Lower leg skin (tissue), 4 donors: ENCODE results near the gene VSNL1. TPM values are rescaled to one million over a fixed set of nuclear protein-coding genes. Genes with fewer than 3 reads are reported as not detected.

Experiments used
- DNase-seq, 2 donors: peaks; one replicate each; pipeline ENCODE4 v3.0.0-alpha.2; 2019; ENCODE audit warnings: low spot score in 2 of 2
- H3K4me3 ChIP-seq: fragments of 200-600 bp; sonication (generic); 2 replicates; pipeline ENCODE4 v1.5.1; 2017; ENCODE audit warnings: mild to moderate bottlenecking, low read depth; ENCODE audit not compliant: poor library complexity, severe bottlenecking
- CTCF ChIP-seq, 3 donors: fragments of 450-650 bp; IDR thresholded peaks; one replicate each; pipeline ENCODE4 v1.5.1; 2016; ENCODE audit warnings: antibody characterized with exemption in 3 of 3, mild to moderate bottlenecking in 3 of 3, moderate library complexity in 2 of 3
- POLR2A ChIP-seq, 2 donors: fragments of 450-650 bp; IDR thresholded peaks; one replicate each; pipeline ENCODE4 v1.6.1; 2016 to 2017; ENCODE audit warnings: antibody characterized with exemption in 2 of 2, mild to moderate bottlenecking in 1 of 2, moderate library complexity in 1 of 2
- WGBS, 2 donors: methylation state at CpG; one replicate each; pipeline ENCODE4 v1.1.5; 2018; 5-methylcytosine and 5-hydroxymethylcytosine counted together
- intact Hi-C: fragments of 100-400 bp; cut with DNase I; formaldehyde crosslinking; loops from one replicate; pipeline ENCODE4 v1.15.0; 2023; ENCODE audit warnings: low total_unique reads
- total RNA-seq, 4 donors: library from RNA; depleted of rRNA; stranded (reverse); fragments of >200 nt; gene quantifications; one replicate each; pipeline ENCODE4 v1.1.0, GENCODE V29; 2016

The VSNL1 gene
- total RNA-seq, 4 donors from 2014 or later: 4.9 to 17.7 (median 9.5) TPM

DNA sequence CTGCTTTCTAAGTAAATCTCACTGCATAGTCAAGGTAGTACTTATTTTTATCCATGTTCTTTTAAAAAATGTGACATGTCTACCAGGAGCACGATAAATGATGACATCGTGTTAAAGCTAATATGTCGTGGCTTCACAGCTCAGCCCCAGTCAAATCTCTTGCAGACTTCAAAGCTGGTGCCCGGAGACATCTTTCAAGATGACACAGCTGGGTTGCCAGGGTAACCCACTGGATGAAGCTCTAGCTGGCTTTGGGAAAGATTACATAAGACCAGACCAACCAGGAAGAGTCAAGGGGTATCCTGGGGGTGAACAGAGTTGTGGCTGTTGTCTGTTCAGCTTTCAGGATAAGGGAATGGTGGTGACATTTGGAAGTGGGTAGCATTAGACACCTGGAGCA, 67.8 kb downstream of the VSNL1 start:
- intact Hi-C loops: no loop called here
- WGBS, 2 donors: 58 to 61% methylated on average over 4 of the region's 4 CpGs
- peak in 1 of 2 donors; percentile 28 for DNase-seq
- H3K4me3 ChIP-seq: no peak overlapping the region
- TF ChIP-seq CTCF (IDR thresholded peaks at IDR 0.05) (no peak), POLR2A (IDR thresholded peaks at IDR 0.05) (no peak)

GRCh38 chr2:17610521-17610920, 70.0 kb downstream of the VSNL1 start:
- WGBS, 2 donors: 76 to 89% methylated on average over 3 of the region's 3 CpGs
- intact Hi-C loops: no loop called here

DNA sequence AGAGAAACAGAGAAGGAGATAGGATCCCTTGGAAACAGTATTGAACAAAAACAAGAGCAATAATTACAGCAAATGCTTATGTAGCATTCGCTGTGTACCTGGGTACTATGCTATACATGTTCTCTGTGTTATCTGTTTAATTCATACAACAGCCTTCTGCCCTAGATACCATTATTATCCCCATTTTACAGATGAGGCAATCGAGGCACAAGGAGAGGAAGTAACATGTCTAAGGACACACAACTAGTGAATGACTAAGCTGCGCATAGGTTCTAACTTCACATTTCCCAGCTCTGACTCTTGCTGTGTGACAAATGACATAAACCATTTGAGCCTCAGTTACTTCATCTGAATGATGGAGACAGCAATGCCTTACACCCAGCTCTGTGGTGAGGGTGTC, 70.5 kb downstream of the VSNL1 start:
- intact Hi-C loops: no loop called here
- no peak for DNase-seq
- 93 to 94% methylated on average over 3 of the region's 3 CpGs for WGBS, 2 donors
- TF ChIP-seq CTCF (IDR thresholded peaks at IDR 0.05): no peak
- no peak overlapping the region for H3K4me3 ChIP-seq

More at GRCh38 chr2:17610521-17610920, 70.0 kb downstream of the VSNL1 start:
- no peak overlapping the region for H3K4me3 ChIP-seq
- DNase-seq: peak in 1 of 2 donors; percentile 48
- no peak for TF ChIP-seq CTCF (IDR thresholded peaks at IDR 0.05)
- TF ChIP-seq POLR2A (IDR thresholded peaks at IDR 0.05): no peak

GRCh38 chr2:17614174-17614930, 73.9 kb downstream of the VSNL1 start:
- TF ChIP-seq POLR2A (IDR thresholded peaks at IDR 0.05) (no peak), CTCF (IDR thresholded peaks at IDR 0.05) (no peak)
- WGBS, 2 donors: 89 to 100% methylated on average over 4 of the region's 4 CpGs
- H3K4me3 ChIP-seq: no peak overlapping the region
- intact Hi-C loops: no loop called here
- DNase-seq: peak in 1 of 2 donors; percentile 46

DNA sequence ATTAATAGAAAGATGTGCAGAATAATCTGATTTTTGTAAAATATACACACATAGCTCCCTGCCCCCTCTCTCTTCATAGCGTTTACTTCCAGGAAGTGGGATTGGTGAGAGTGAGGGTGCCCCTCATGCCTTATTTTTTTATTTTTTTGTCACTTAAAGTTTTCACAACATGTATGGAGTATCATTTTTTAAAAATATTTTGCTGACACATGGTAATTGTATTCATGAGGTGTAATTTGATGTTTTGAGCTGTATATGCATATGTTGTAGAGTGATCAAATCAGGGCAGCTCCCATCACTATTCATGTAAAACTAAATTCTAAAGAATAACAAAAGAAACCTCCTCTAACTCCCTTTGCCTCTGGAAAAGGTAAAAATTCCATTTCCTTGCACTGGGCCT, 74.7 kb downstream of the VSNL1 start:
- intact Hi-C loops: no loop called here
- no peak for DNase-seq
- H3K4me3 ChIP-seq: no peak overlapping the region
- TF ChIP-seq POLR2A (IDR thresholded peaks at IDR 0.05): no peak
- TF ChIP-seq CTCF (IDR thresholded peaks at IDR 0.05): no peak
- WGBS, 2 donors: 77% methylated on average over 1 of the region's 1 CpG
